Activated T-helper 2 cell treated with anti-CD3 and anti-CD28 coated beads, Interferon-gamma antibody, Interleukin-2, Interleukin-4, amounts not matched to agents 10 μg/mL and 5 μg/mL and 100 μg/mL, durations not matched to agents 14 hours and 24 hours and 36 hours (primary cell): Measurements from ENCODE around the gene SSBP1. TPM values are rescaled to one million over a fixed set of nuclear protein-coding genes. Genes with fewer than 3 reads are reported as not detected.
"Not testable (repeated sequence)": the region's sequence is repeated elsewhere in the genome, so short reads cannot be mapped to it uniquely, and the experiment has no call there.

Source experiments
- DNase-seq: peaks from one replicate; pipeline ENCODE4 v3.0.0; 2021; ENCODE audit warnings: low spot score
- H3K27ac Mint-ChIP-seq: one replicate; pipeline ENCODE4 v1.8.0; 2021; ENCODE audit warnings: mixed read lengths
- H3K27me3 Mint-ChIP-seq: one replicate; pipeline ENCODE4 v1.8.0; 2021; ENCODE audit warnings: low read depth, mixed read lengths
- H3K36me3 Mint-ChIP-seq: one replicate; pipeline ENCODE4 v1.8.0; 2021; ENCODE audit warnings: low read depth, mixed read lengths
- H3K4me1 Mint-ChIP-seq: one replicate; pipeline ENCODE4 v1.8.0; 2021; ENCODE audit warnings: low read depth, mixed read lengths
- H3K4me3 Mint-ChIP-seq: one replicate; pipeline ENCODE4 v1.8.0; 2021; ENCODE audit warnings: low read depth, mild to moderate bottlenecking, moderate library complexity, mixed read lengths
- H3K9me3 Mint-ChIP-seq: one replicate; pipeline ENCODE4 v1.8.0; 2021; ENCODE audit warnings: mixed read lengths
- intact Hi-C: fragments of 100-400 bp; cut with micrococcal nuclease; formaldehyde crosslinking; loops from one replicate; pipeline ENCODE4 v1.15.1; 2023
- total RNA-seq: library from RNA; stranded (reverse); gene quantifications from 2 replicates; pipeline ENCODE4 v1.2.3, GENCODE V29; 2022

The SSBP1 gene
- total RNA-seq, 1 donor from 2014 or later, result 244 TPM

DNA sequence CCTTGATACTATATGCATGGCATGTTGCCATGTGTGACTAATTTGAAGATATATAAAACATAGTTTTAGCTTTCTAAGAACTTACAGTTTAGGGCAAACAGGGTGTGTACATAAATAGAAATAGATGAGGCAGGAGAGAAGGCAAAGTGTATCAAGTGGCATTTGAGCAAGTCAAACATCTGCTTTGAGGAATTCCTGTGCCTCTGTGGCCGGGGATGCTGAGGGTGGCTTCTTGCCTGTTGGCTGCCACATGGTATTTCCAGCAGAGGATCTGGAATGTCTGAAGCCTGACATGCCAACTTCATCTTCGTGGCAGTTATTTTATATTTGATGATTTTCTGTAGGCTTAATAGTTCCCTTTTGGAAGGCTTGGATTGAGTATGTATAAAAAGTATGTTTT, 6.0 kb downstream of the SSBP1 start:
- Mint-ChIP-seq H3K4me1 (peaks cover 18% of the 10 kb centered on the region), H3K36me3 (peaks cover 80% of the 10 kb centered on the region), H3K27ac (no peak overlapping the region), H3K4me3 (no peak overlapping the region), H3K27me3 (no peaks in the 10 kb centered on the region), H3K9me3 (no peaks in the 10 kb centered on the region)
- intact Hi-C loops, result no loop called here
- no peak for DNase-seq

DNA sequence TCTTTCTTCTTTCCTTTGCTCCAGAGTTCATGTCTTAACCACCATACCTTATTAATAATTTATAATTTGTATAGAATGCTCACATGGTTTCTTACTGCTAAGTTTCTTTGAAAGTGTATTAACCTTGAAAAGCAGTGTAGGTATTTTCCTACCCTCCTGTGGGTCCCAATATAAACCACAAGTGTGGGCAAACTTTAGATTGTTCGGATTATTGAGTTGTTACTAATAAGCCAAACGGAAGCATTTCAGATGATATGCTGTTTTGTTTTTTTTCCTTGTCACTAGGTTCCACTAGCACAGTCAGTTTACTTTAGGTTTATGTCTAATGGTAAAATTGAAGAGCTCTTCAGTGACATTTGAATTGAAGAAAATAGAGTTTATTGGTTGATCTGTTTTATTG, 10.2 kb downstream of the SSBP1 start:
- intact Hi-C loops, result no loop called here
- Mint-ChIP-seq H3K4me1 (peaks cover 2% of the 10 kb centered on the region), H3K36me3 (peaks cover 83% of the 10 kb centered on the region), H3K9me3 (peaks cover 33% of the 10 kb centered on the region), H3K4me3 (no peak overlapping the region), H3K27me3 (no peaks in the 10 kb centered on the region), H3K27ac (no peak overlapping the region)
- DNase-seq, result no peak

DNA sequence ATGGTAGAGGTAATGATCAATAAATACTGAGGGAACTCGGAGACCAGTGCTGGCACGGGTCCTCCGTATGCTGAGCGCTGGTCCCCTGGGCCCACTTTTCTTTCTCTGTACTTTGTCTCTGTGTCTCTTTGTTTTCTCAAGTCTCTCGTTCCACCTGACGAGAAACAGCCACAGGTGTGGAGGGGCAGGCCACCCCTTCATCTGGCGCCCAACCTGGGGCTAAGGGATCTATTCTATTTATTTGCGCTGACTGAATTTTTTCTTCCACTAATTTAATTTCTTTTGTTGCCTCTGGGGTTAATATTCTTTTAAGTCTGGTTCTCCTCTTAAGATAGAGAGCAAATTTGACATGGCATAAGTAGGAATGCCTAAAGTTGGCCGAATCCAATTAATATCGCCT, 13.7 kb downstream of the SSBP1 start:
- intact Hi-C loops, H3K27me3 Mint-ChIP-seq, DNase-seq, H3K27ac Mint-ChIP-seq, H3K4me1 Mint-ChIP-seq, H3K4me3 Mint-ChIP-seq: not testable (repeated sequence)
- Mint-ChIP-seq H3K36me3 (peaks cover 80% of the 10 kb centered on the region), H3K9me3 (peaks cover 33% of the 10 kb centered on the region)

DNA sequence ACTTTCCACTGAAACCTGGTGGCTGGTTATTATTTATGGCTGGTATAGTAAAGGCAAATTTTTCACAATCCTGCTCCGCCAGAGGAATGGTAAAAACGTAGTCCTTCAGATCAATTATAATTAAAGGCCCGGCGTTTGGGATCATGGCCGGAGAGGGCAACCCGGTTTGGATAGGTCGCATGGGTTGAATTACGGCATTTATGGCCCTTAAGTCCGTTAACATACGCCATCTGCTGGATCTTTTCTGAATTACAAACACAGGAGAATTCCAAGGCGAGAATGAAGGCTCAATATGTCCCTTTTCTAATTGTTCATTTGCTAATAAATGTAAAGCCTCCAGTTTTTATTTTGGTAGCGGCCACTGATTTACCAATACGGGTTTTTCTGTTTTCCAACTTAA, 14.5 kb downstream of the SSBP1 start:
- Mint-ChIP-seq H3K9me3 (peaks cover 33% of the 10 kb centered on the region), H3K27ac (no peak overlapping the region), H3K4me1 (no peaks in the 10 kb centered on the region), H3K36me3 (peaks cover 86% of the 10 kb centered on the region), H3K4me3 (no peak overlapping the region), H3K27me3 (no peaks in the 10 kb centered on the region)
- no peak for DNase-seq
- intact Hi-C loops, result no loop called here

DNA sequence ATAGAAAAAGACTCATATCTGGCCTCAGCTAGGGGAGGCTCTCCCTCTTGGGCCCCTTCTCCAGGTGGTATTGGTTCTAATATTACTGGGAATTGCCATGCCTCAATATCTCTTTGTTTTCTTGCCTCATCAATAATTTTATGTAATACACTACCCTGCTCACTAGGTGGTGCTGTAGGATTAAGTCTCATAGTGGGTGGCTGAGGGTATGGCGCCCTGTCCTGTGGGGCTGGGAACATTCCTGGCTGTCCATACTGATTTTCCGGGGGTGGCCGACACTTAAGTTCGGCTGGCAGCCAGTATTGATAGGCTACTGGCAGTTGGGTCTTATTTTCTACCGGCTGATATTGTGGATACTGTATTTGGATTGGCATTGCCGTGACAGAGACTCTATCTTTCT, 16.8 kb downstream of the SSBP1 start:
- Mint-ChIP-seq H3K27ac (no peak overlapping the region), H3K36me3 (peaks cover 82% of the 10 kb centered on the region), H3K4me1 (no peaks in the 10 kb centered on the region), H3K27me3 (no peaks in the 10 kb centered on the region), H3K9me3 (peaks cover 31% of the 10 kb centered on the region), H3K4me3 (no peak overlapping the region)
- intact Hi-C loops, result no loop called here
- DNase-seq, result no peak

DNA sequence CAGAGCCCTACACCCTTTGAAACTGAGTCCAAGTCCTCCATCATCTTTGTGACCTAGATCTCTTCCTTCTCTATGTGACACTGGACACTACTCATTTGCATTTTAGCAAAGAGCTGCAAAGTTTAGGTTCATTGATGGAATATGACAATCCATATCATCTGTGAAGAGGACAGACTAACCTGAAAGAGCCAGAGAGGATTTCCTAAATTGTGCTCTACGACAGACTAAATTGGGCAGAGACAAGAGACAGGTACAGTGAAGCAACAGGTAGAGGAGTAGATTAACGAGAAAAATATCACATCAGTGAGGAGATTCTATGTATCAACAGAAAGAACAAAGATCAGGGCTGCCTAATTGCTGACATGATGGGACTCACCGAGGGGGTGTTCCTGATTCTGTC, 25.6 kb downstream of the SSBP1 start, which contains the start of gene TAS2R3:
TAS2R3 (plus strand) TSS at position 301 of the 400 bp plus-strand sequence; CDS start at position 363, 62 bp downstream.
- H3K4me3 Mint-ChIP-seq, result no peak within 1 kb of the TSS
- H3K27me3 Mint-ChIP-seq, result no peaks in the 10 kb centered on the region
- no peaks in the 10 kb centered on the region for H3K4me1 Mint-ChIP-seq
- no peaks in the 10 kb centered on the region for H3K9me3 Mint-ChIP-seq
- H3K27ac Mint-ChIP-seq, result no peak within 1 kb of the TSS
- no peak for DNase-seq
- intact Hi-C loops, result no loop called here
- H3K36me3 Mint-ChIP-seq, result peaks cover 23% of the 10 kb centered on the region

DNA sequence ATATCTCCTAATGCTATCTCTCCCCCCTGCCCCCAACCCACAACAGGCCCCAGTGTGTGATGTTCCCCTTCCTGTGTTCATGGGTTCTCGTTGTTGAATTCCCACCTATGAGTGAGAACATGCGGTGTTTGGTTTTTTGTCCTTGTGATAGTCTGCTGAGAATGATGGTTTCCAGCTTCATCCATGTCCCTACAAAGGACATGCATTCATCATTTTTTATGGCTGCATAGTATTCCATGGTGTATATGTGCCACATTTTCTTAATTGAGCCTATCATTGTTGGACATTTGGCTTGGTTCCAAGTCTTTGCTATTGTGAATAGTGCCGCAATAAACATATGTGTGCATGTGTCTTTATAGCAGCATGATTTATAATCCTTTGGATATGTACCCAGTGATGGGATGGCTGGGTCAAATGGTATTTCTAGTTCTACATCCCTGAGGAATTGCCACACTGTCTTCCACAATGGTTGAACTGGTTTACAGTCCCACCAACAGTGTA, 32.0 kb downstream of the SSBP1 start:
- H3K27me3 Mint-ChIP-seq, H3K27ac Mint-ChIP-seq, H3K4me3 Mint-ChIP-seq, H3K9me3 Mint-ChIP-seq, H3K4me1 Mint-ChIP-seq, DNase-seq, intact Hi-C loops: not testable (repeated sequence)
- peaks cover 12% of the 10 kb centered on the region for H3K36me3 Mint-ChIP-seq

DNA sequence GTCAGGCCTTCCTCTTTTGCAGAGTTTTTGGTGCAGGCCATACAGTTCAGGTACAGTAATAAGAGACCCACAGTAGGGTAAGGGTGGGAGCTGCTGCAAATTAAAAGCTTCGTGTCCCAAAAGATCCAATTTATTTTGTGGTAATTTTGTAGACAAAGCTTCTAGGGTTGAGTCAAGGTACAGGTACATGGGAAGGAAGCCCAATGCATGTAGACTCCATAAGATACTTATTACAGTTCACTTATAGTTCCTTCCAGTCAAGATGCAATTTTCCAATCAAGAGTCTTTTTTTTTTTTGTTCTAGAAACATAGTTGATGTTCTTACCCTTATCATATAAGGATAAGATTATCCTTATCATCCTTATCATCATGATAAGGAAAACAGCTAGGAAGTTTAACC, 38.2 kb downstream of the SSBP1 start, which contains the start of gene TAS2R4:
TAS2R4 (plus strand) TSS at position 301 of the 400 bp plus-strand sequence. CDS start 1,815 bp downstream, outside the sequence.
- H3K27ac Mint-ChIP-seq, result no peak within 1 kb of the TSS
- H3K27me3 Mint-ChIP-seq, result no peaks in the 10 kb centered on the region
- intact Hi-C loops, result no loop called here
- peaks cover 31% of the 10 kb centered on the region for H3K36me3 Mint-ChIP-seq
- H3K9me3 Mint-ChIP-seq, result no peaks in the 10 kb centered on the region
- no peaks in the 10 kb centered on the region for H3K4me1 Mint-ChIP-seq
- H3K4me3 Mint-ChIP-seq, result no peak within 1 kb of the TSS
- no peak for DNase-seq

DNA sequence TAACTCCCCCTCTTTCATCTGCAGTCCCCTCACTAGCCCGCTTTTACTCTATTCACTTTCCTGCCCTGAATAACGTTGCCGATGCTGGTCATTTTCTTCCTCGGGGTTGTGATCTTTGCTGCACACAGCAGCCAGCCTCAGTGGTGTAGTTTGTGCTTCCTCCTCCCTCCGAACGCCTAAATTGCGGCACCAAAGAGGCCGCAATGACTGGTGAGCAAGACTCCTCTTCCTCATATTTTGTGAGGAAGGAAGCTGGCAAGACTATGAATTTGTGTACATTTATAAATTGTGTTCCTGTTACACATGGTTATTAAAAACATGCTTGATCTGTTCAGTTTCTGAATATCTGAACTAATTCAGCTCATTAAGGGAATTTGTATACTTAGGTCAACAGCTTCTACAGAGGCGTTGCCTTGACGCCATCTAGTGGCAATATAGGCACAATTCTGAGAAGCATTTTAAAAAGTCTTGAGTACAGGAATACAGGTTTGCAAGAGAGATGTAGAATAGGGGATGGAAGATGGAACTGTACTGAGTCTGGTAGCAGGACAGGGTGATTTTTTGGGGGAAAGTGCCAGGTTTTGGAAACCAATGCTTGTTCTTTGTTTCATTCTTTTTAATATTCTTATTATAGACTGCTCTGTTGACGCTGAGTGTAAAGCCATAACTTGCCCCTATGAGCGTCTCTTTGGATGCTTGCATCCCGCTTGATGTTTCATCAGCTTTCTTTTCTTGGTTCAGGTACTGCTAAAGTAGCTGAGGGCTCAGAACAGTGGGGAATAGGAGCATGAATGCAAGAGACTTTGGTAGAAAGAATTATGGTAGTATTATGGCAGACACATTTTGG, 47.8 kb downstream of the SSBP1 start:
- no peaks in the 10 kb centered on the region for H3K27me3 Mint-ChIP-seq
- intact Hi-C loops, result loop anchor here (5.0 kb wide), 1 partner anchor 134 kb away; no protein-coding TSS in a partner anchor
- DNase-seq, result no peak
- no peaks in the 10 kb centered on the region for H3K36me3 Mint-ChIP-seq
- no peak overlapping the region for H3K27ac Mint-ChIP-seq
- no peaks in the 10 kb centered on the region for H3K4me1 Mint-ChIP-seq
- no peaks in the 10 kb centered on the region for H3K9me3 Mint-ChIP-seq
- no peak overlapping the region for H3K4me3 Mint-ChIP-seq

DNA sequence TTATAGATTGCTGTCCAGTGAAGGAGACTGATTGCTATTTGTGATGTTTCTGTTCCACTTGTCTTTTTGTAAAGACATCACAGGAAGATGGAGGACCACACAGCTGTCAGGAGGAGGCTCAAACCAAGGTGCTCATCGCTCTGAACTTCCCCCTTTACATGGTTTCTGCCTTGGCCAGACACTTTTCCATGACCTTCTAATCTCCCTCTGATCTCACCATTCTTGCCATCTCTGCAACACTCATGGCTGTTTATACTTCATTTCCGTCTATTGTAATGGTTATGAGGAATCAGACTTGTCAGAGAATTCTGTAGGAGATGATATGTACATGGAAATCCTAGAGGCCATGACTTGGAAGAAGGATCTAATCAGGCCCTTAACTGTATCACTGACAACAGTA, 50.1 kb downstream of the SSBP1 start:
- Mint-ChIP-seq H3K36me3 (no peaks in the 10 kb centered on the region), H3K9me3 (no peaks in the 10 kb centered on the region), H3K27me3 (no peaks in the 10 kb centered on the region), H3K4me3 (no peak overlapping the region), H3K4me1 (no peaks in the 10 kb centered on the region), H3K27ac (no peak overlapping the region)
- intact Hi-C loops, result loop anchor here (5.0 kb wide), 1 partner anchor 136 kb away; no protein-coding TSS in a partner anchor
- DNase-seq, result no peak

DNA sequence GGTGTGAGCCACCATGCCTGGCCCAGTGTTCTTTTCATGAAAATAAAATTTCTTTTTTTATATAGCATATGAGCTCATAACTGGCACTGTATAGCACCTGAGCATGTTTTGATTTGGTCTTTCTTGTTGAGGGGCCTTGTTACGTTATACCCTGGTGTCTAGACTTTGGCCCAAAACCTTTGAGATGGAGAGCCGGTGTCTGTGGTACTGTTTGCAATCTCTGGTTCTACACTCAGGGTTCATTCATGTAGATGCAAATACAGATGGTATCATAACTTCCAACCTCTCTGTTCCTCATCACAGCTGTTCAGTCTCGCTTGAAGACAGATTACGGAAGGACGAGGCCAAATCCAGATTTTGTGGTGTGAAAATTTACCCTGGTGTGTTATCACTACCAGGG, 51.8 kb downstream of the SSBP1 start, which contains the start of gene TAS2R5:
TAS2R5 (plus strand) TSS at position 301 of the 400 bp plus-strand sequence. CDS start 145 bp downstream, outside the sequence.
- intact Hi-C loops, result loop anchor here (5.0 kb wide), 1 partner anchor 138 kb away; no protein-coding TSS in a partner anchor
- H3K27me3 Mint-ChIP-seq, result no peaks in the 10 kb centered on the region
- no peak within 1 kb of the TSS for H3K27ac Mint-ChIP-seq
- no peak within 1 kb of the TSS for H3K4me3 Mint-ChIP-seq
- H3K4me1 Mint-ChIP-seq, result no peaks in the 10 kb centered on the region
- DNase-seq, result no peak
- no peaks in the 10 kb centered on the region for H3K36me3 Mint-ChIP-seq
- H3K9me3 Mint-ChIP-seq, result no peaks in the 10 kb centered on the region

DNA sequence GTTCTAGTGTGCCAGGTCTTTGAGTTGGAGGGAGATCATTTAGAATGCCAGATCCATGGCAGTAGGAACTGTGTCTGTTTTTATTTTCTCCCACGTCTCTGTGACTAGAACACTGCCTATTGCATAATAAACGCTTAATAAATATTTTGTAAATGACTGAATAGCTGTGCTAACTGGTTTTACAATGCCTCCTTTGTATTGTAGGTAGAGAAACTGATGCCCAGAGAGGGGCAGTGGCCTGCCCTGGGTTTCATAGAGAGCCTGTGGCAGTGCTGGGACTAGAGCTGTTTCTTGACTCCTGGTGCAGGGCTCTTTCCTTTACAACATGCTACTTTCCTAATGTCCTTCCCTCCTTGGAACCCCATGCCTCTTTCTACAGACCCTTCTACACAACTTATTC, 54.4 kb downstream of the SSBP1 start:
- no peak overlapping the region for H3K27ac Mint-ChIP-seq
- H3K9me3 Mint-ChIP-seq, result no peaks in the 10 kb centered on the region
- DNase-seq, result no peak
- no peaks in the 10 kb centered on the region for H3K27me3 Mint-ChIP-seq
- no peaks in the 10 kb centered on the region for H3K4me1 Mint-ChIP-seq
- intact Hi-C loops, result no loop called here
- H3K36me3 Mint-ChIP-seq, result no peaks in the 10 kb centered on the region
- H3K4me3 Mint-ChIP-seq, result no peak overlapping the region
